A549 (cell line): ENCODE results near the gene OSTC. TPM values are rescaled to one million over a fixed set of nuclear protein-coding genes. Genes with fewer than 3 reads are reported as not detected.
A peak's percentile ranks its signal among the peaks of the same experiment; 100 is the strongest.

Experiments used
- ATAC-seq, 2 experiments: fragments of 200-7000 bp in 1 of 2; fragments of >200 bp in 1 of 2; cut with Nextera tagmentation in 1 of 2; cut with Tn5 transposase in 1 of 2; 3 replicates each; pipeline versions ENCODE4 v1.8.0 to v1.9.1; 2018 to 2020; ENCODE audit warnings: mild to moderate bottlenecking in 1 of 2, moderate library complexity in 1 of 2
- CTCF ChIA-PET: fragments of 300-600 bp; sonication (Branson Sonifier 250); formaldehyde crosslinking; extraction: SDS; loops from one replicate; lab custom pipeline; 2021; ENCODE audit warnings: antibody characterized with exemption, inconsistent platforms; lab: Yijun Ruan, JAX
- POLR2A ChIA-PET: fragments of 350-600 bp; formaldehyde crosslinking; extraction: SDS; loops from one replicate; lab custom pipeline; 2021; ENCODE audit warnings: antibody characterized with exemption, inconsistent platforms; lab: Yijun Ruan, JAX
- DNase-seq, 2 experiments: peaks; one replicate each; pipeline versions ENCODE4 v3.0.0 to v3.0.0-alpha.2; 2011 to 2016; ENCODE audit warnings: low read depth in 1 of 2, low spot score in 1 of 2
- FAIRE-seq: peaks from 2 replicates; lab custom pipeline; 2011; peaks lifted over from hg19 to GRCh38; lab: Jason Lieb, UNC
- H3K27ac ChIP-seq, 2 experiments: fragments of >200 bp; sonication (Bioruptor Twin); formaldehyde crosslinking; 3 replicates each; pipeline ENCODE4 v1.5.1; 2016 to 2017
- H3K4me1 ChIP-seq: fragments of >200 bp; sonication (Bioruptor Twin); formaldehyde crosslinking; 3 replicates; pipeline ENCODE4 v1.6.1; 2016
- H3K4me2 ChIP-seq: fragments of >200 bp; sonication (Bioruptor Twin); formaldehyde crosslinking; 3 replicates; pipeline ENCODE4 v1.6.1; 2016
- H3K4me3 ChIP-seq: fragments of >200 bp; sonication (Bioruptor Twin); formaldehyde crosslinking; 3 replicates; pipeline ENCODE4 v1.5.1; 2016
- H3K9me3 ChIP-seq: fragments of >200 bp; sonication (Bioruptor Twin); formaldehyde crosslinking; 3 replicates; pipeline ENCODE4 v1.6.1; 2016
- BHLHE40 ChIP-seq: IDR thresholded peaks from 2 replicates; pipeline ENCODE4 v1.6.1; 2012; ENCODE audit warnings: low read depth, low read length, inconsistent platforms
- CBX2 ChIP-seq: fragments of 200-600 bp; sonication (generic); IDR thresholded peaks from 2 replicates; pipeline ENCODE4 v1.6.1; 2016; ENCODE audit warnings: low read depth, mild to moderate bottlenecking, borderline replicate concordance
- CHD2 ChIP-seq: fragments of 150-350 bp; IDR thresholded peaks from 2 replicates; pipeline ENCODE4 v1.6.1; 2014; ENCODE audit warnings: low read length; ENCODE audit not compliant: partially characterized antibody
- CHD4 ChIP-seq: fragments of 200-600 bp; sonication (generic); IDR thresholded peaks from 2 replicates; pipeline ENCODE4 v1.6.1; 2016; ENCODE audit warnings: antibody characterized with exemption, mild to moderate bottlenecking, borderline replicate concordance
- FOSL2 ChIP-seq, 2 experiments: fragments of 450-650 bp in 1 of 2; fragments of >200 bp in 1 of 2; sonication (Bioruptor Twin) in 1 of 2; formaldehyde crosslinking; IDR thresholded peaks; 2 replicates each; pipeline versions ENCODE4 v1.5.0 to v1.6.1; 2016 to 2020; ENCODE audit warnings: mild to moderate bottlenecking in 1 of 2, moderate library complexity in 1 of 2
- HDAC2 ChIP-seq: fragments of 200-600 bp; sonication (generic); IDR thresholded peaks from 2 replicates; pipeline ENCODE4 v1.6.1; 2016
- HEYL ChIP-seq: fragments of 250-450 bp; sonication (Bioruptor Pico); IDR thresholded peaks from 2 replicates; pipeline ENCODE4 v1.8.0; 2021; ENCODE audit warnings: mild to moderate bottlenecking, moderate library complexity
- HOXA7 ChIP-seq: fragments of 250-450 bp; sonication (Bioruptor Pico); IDR thresholded peaks from 2 replicates; pipeline ENCODE4 v1.5.0; 2020; ENCODE audit warnings: mild to moderate bottlenecking, moderate library complexity
- HOXB5 ChIP-seq: fragments of 250-450 bp; sonication (Bioruptor Pico); IDR thresholded peaks from 2 replicates; pipeline ENCODE4 v1.5.0; 2020; ENCODE audit warnings: mild to moderate bottlenecking, moderate library complexity
- JUN ChIP-seq, 2 experiments: fragments of >200 bp; sonication (Bioruptor Twin); formaldehyde crosslinking; IDR thresholded peaks; 2 replicates in 1 of 2; 3 replicates in 1 of 2; pipeline ENCODE4 v1.6.1; 2016 to 2017
- JUNB ChIP-seq: fragments of >200 bp; sonication (Bioruptor Twin); formaldehyde crosslinking; IDR thresholded peaks from 2 replicates; pipeline ENCODE4 v1.6.1; 2016
- KDM1A ChIP-seq: fragments of 200-600 bp; sonication (generic); IDR thresholded peaks from 2 replicates; pipeline ENCODE4 v1.6.1; 2016; ENCODE audit warnings: low read depth, mild to moderate bottlenecking
- KDM5A ChIP-seq: fragments of 200-600 bp; sonication (generic); IDR thresholded peaks from 2 replicates; pipeline ENCODE4 v1.6.1; 2016; ENCODE audit warnings: antibody characterized with exemption, mild to moderate bottlenecking
- MAFK ChIP-seq: fragments of 450-650 bp; IDR thresholded peaks from 2 replicates; pipeline ENCODE4 v1.6.1; 2014; ENCODE audit not compliant: partially characterized antibody
- MAZ ChIP-seq: fragments of 150-350 bp; IDR thresholded peaks from 2 replicates; pipeline ENCODE4 v1.6.1; 2014; ENCODE audit warnings: antibody characterized with exemption, low read depth, low read length, borderline replicate concordance
- NPAS2 ChIP-seq: fragments of 250-450 bp; sonication (Bioruptor Pico); IDR thresholded peaks from 2 replicates; pipeline ENCODE4 v1.8.0; 2022; ENCODE audit warnings: mild to moderate bottlenecking, moderate library complexity, borderline replicate concordance
- POLR2AphosphoS2 ChIP-seq: conservative IDR thresholded peaks from 2 replicates; pipeline ENCODE4 v1.6.1; 2012; ENCODE audit warnings: low read length, improper control_type of control experiment, inconsistent platforms
- RARB ChIP-seq: fragments of 250-450 bp; sonication (Bioruptor Pico); IDR thresholded peaks from 2 replicates; pipeline ENCODE4 v1.8.0; 2021; ENCODE audit warnings: mild to moderate bottlenecking, moderate library complexity
- RCOR1 ChIP-seq: fragments of 150-350 bp; IDR thresholded peaks from 2 replicates; pipeline ENCODE4 v1.6.1; 2014; ENCODE audit warnings: antibody characterized with exemption, low read length, low read depth
- SMC3 ChIP-seq: fragments of >200 bp; sonication (Bioruptor Twin); formaldehyde crosslinking; IDR thresholded peaks from 3 replicates; pipeline ENCODE4 v1.6.1; 2018; ENCODE audit warnings: inconsistent platforms
- ZC3H11A ChIP-seq: fragments of 450-650 bp; IDR thresholded peaks from 2 replicates; pipeline ENCODE4 v1.6.1; 2014; ENCODE audit warnings: antibody characterized with exemption, mild to moderate bottlenecking
- ZFP36 ChIP-seq: fragments of 450-650 bp; IDR thresholded peaks from 2 replicates; pipeline ENCODE4 v1.6.1; 2014; ENCODE audit warnings: borderline replicate concordance; ENCODE audit not compliant: partially characterized antibody
- ZSCAN20 ChIP-seq: fragments of 250-450 bp; sonication (Bioruptor Pico); IDR thresholded peaks from 2 replicates; pipeline ENCODE4 v1.8.0; 2022; ENCODE audit warnings: mild to moderate bottlenecking, moderate library complexity
- WGBS: methylation state at CpG from one replicate; pipeline ENCODE4 v1.1.6; 2017; ENCODE audit errors: missing lambda C conversion rate; 5-methylcytosine and 5-hydroxymethylcytosine counted together
- polyA plus RNA-seq, 4 experiments: library from polyadenylated mRNA; depleted of rRNA in 3 of 4; stranded (reverse); fragments of >200 nt; fragmentation: RNase III in 1 of 4; extraction: RNeasy Plus Mini Kit Qiagen cat#74134 plus additional on column Dnase treatment in 1 of 4; gene quantifications; 2 replicates in 3 of 4; 3 replicates in 1 of 4; pipeline ENCODE4 v1.2.3, GENCODE V29; 2011 to 2017
- TF ChIP-seq, protein P1 (sequence below): fragments of 450-650 bp; IDR thresholded peaks from 2 replicates; pipeline ENCODE4 v1.6.1; 2014; ENCODE audit warnings: antibody characterized with exemption
- TF ChIP-seq, protein P2 (sequence below): fragments of >200 bp; sonication (Bioruptor Twin); formaldehyde crosslinking; IDR thresholded peaks from 2 replicates; pipeline ENCODE4 v1.6.1; 2016
- TF ChIP-seq, protein P3 (sequence below): fragments of 150-350 bp; IDR thresholded peaks from 2 replicates; pipeline ENCODE4 v1.6.1; 2014; ENCODE audit warnings: low read depth, mild to moderate bottlenecking, low read length
- TF ChIP-seq, protein P4 (sequence below): IDR thresholded peaks from 2 replicates; pipeline ENCODE4 v1.6.1; 2012; ENCODE audit warnings: low read depth, borderline replicate concordance
- TF ChIP-seq, protein P5 (sequence below): fragments of >200 bp; sonication (Bioruptor Twin); formaldehyde crosslinking; IDR thresholded peaks from 3 replicates; pipeline ENCODE4 v1.5.1; 2016

Gene OSTC
- polyA plus RNA-seq, 2 of the 4 experiments (the other 2 are of a cell fraction) = 128 to 166 TPM

DNA sequence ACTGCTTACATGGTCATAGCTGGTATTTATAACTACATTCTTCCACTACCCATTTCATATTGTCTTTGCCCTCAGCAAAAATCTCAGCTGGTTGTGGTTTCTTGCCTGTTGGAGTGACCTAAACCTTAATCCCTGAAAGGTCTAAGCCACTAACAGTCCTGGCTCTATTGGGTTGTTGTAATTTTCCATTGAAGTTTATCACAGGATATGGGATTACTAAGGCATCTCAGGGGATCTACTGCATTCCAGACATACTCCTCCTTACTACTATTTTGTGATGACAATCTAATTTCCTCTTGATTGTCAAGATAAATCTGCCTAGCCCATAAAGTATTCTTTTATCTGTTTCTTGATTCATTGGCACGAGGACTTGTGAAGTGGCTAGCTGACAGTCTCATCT, 6.2 kb upstream of the OSTC start:
- no peak for TF ChIP-seq KDM5A
- TF ChIP-seq CHD4 = no peak
- TF ChIP-seq, protein P1, sequence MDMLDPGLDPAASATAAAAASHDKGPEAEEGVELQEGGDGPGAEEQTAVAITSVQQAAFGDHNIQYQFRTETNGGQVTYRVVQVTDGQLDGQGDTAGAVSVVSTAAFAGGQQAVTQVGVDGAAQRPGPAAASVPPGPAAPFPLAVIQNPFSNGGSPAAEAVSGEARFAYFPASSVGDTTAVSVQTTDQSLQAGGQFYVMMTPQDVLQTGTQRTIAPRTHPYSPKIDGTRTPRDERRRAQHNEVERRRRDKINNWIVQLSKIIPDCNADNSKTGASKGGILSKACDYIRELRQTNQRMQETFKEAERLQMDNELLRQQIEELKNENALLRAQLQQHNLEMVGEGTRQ = no peak
- no peak for TF ChIP-seq JUNB
- TF ChIP-seq HEYL (CRISPR knock-in tag) = no peak
- TF ChIP-seq, protein P2, sequence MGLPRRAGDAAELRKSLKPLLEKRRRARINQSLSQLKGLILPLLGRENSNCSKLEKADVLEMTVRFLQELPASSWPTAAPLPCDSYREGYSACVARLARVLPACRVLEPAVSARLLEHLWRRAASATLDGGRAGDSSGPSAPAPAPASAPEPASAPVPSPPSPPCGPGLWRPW = no peak
- TF ChIP-seq HDAC2 = no peak
- no peak for TF ChIP-seq CBX2
- TF ChIP-seq MAZ = no peak
- no peak for TF ChIP-seq ZC3H11A
- TF ChIP-seq NPAS2 (CRISPR knock-in tag) = no peak
- TF ChIP-seq ZFP36 = no peak
- TF ChIP-seq ZSCAN20 (CRISPR knock-in tag) = no peak
- no peak for TF ChIP-seq JUN (IDR thresholded peaks at IDR 0.05)
- no peak for ATAC-seq
- no peak overlapping the region for H3K27ac ChIP-seq
- no peaks in the 10 kb centered on the region for H3K4me1 ChIP-seq
- no peak for FAIRE-seq
- ChIA-PET CTCF (interaction anchor here (1.3 kb wide), 1 partner anchor 14 kb away, joined by 3 read pairs; no protein-coding TSS in a partner anchor), POLR2A (no interaction called here)
- H3K4me2 ChIP-seq = no peak overlapping the region
- H3K4me3 ChIP-seq = no peak overlapping the region
- no peaks in the 10 kb centered on the region for H3K9me3 ChIP-seq
- no peak for DNase-seq
- 94% methylated on average over 1 of the region's 1 CpG for WGBS

DNA sequence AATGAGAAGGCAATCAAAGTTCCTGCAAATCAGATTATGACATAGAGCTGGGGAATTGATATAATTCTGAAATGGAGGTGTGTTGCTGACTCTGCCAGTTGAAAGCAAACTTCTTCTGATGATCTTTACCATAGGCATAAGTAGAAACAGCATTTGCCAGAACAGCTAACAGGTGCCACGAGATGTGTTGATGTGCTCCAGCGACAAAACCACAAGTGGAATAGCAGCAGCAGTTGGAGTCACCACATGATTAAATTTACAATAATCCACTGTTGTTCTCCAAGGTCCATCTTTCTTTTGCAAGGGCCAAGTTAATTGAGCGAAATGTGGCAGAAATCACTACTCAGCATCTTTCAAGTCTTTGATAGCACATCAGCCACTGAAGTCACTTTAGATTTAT, 3.7 kb upstream of the OSTC start:
- ATAC-seq (no peak), DNase-seq (no peak), FAIRE-seq (no peak)
- Histone ChIP-seq H3K27ac (no peak overlapping the region), H3K9me3 (no peaks in the 10 kb centered on the region), H3K4me1 (0 out of 3 replicates have a peak, but pooled peaks cover 3% of the 10 kb centered on the region), H3K4me2 (no peak overlapping the region), H3K4me3 (no peak overlapping the region)
- 85% methylated on average over 3 of the region's 3 CpGs for WGBS
- TF ChIP-seq RARB (no peak), ZSCAN20 (CRISPR knock-in tag) (no peak), SMC3 (no peak), POLR2AphosphoS2 (no peak), BHLHE40 (no peak)
- TF ChIP-seq, protein P3, sequence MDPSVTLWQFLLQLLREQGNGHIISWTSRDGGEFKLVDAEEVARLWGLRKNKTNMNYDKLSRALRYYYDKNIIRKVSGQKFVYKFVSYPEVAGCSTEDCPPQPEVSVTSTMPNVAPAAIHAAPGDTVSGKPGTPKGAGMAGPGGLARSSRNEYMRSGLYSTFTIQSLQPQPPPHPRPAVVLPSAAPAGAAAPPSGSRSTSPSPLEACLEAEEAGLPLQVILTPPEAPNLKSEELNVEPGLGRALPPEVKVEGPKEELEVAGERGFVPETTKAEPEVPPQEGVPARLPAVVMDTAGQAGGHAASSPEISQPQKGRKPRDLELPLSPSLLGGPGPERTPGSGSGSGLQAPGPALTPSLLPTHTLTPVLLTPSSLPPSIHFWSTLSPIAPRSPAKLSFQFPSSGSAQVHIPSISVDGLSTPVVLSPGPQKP = no peak
- TF ChIP-seq, protein P1 = no peak
- POLR2A ChIA-PET = no interaction called here
- CTCF ChIA-PET = interaction anchor here (1.2 kb wide), 1 partner anchor 11 kb away, joined by 6 read pairs; no protein-coding TSS in a partner anchor

DNA sequence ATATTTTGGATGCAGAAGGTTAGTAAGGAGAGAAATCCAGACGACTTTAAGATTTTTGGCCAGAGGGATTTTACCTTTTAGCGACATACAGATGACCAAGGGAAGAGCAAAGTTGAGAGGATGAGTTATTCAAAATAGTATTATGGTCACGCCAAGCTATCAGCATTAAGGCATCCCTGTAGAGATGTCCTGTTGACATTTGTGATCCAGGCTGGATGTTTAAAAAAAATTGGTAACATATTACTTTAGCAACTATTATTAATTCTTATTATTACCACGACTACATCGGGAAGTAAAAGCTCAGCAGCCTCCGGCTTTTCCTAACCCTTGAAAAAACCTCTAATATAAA, 562 bp upstream of the OSTC start:
- WGBS = 2% methylated on average over 6 of the region's 6 CpGs
- FAIRE-seq (no peak), ATAC-seq (peak in 1 of 2 experiments; percentile 59; a peak in 3 of 6 replicates), DNase-seq (no peak)
- ChIA-PET CTCF (interaction anchor here (1.5 kb wide), 1 partner anchor 14 kb away, joined by 9 read pairs; no protein-coding TSS in a partner anchor), POLR2A (interaction anchor here (0.8 to 1.6 kb wide), 3 partner anchors 12 to 29 kb away, joined by 4 to 17 read pairs (median 4); partner anchors contain the start of gene RPL34)
- Histone ChIP-seq H3K4me2 (peak overlapping the region; percentile 75), H3K27ac (peak overlapping the region; percentile 90 to 93; a peak in 5 of 6 replicates), H3K4me1 (peaks cover 10% of the 10 kb centered on the region; the same call in 1 of the 3 replicates), H3K4me3 (peak overlapping the region; percentile 99), H3K9me3 (no peaks in the 10 kb centered on the region)
- TF ChIP-seq, protein P1 = no peak
- TF ChIP-seq HOXB5 (CRISPR knock-in tag) = no peak
- no peak for TF ChIP-seq CHD2
- TF ChIP-seq CHD4 = no peak
- TF ChIP-seq CBX2 = no peak
- TF ChIP-seq HOXA7 = no peak
- no peak for TF ChIP-seq BHLHE40
- no peak for TF ChIP-seq MAFK
- TF ChIP-seq KDM1A = no peak
- TF ChIP-seq, protein P4, sequence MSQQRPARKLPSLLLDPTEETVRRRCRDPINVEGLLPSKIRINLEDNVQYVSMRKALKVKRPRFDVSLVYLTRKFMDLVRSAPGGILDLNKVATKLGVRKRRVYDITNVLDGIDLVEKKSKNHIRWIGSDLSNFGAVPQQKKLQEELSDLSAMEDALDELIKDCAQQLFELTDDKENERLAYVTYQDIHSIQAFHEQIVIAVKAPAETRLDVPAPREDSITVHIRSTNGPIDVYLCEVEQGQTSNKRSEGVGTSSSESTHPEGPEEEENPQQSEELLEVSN = no peak
- TF ChIP-seq SMC3 = no peak
- TF ChIP-seq FOSL2 (IDR thresholded peaks at IDR 0.05) = no peak
- no peak for TF ChIP-seq FOSL2 (CRISPR knock-in tag; IDR thresholded peaks at IDR 0.05)
- no peak for TF ChIP-seq ZSCAN20 (CRISPR knock-in tag)
- no peak for TF ChIP-seq RCOR1
- TF ChIP-seq, protein P5, sequence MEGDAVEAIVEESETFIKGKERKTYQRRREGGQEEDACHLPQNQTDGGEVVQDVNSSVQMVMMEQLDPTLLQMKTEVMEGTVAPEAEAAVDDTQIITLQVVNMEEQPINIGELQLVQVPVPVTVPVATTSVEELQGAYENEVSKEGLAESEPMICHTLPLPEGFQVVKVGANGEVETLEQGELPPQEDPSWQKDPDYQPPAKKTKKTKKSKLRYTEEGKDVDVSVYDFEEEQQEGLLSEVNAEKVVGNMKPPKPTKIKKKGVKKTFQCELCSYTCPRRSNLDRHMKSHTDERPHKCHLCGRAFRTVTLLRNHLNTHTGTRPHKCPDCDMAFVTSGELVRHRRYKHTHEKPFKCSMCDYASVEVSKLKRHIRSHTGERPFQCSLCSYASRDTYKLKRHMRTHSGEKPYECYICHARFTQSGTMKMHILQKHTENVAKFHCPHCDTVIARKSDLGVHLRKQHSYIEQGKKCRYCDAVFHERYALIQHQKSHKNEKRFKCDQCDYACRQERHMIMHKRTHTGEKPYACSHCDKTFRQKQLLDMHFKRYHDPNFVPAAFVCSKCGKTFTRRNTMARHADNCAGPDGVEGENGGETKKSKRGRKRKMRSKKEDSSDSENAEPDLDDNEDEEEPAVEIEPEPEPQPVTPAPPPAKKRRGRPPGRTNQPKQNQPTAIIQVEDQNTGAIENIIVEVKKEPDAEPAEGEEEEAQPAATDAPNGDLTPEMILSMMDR = no peak
